Vagina (tissue), 2 donors: ENCODE results near the gene DBNDD2. TPM values are rescaled to one million over a fixed set of nuclear protein-coding genes. Genes with fewer than 3 reads are reported as not detected.

Experiments
- microRNA-seq: library from miRNA; unstranded; fragments of <30 nt; microRNA quantifications from one replicate; pipeline ENCODE4, GENCODE V29; 2017; ENCODE audit warnings: borderline number of aligned reads, borderline replicate concordance
- small RNA-seq: library from RNA; depleted of rRNA; stranded (forward); fragments of <200 nt; gene quantifications from one replicate; pipeline ENCODE3, GENCODE V24; 2016
- total RNA-seq: library from RNA; depleted of rRNA; stranded (reverse); fragments of >200 nt; gene quantifications from one replicate; pipeline ENCODE4 v1.2.3, GENCODE V29; 2016

DBNDD2 gene
- total RNA-seq, 1 donor from 2014 or later, result 57.0 TPM

Small RNA genes within 50 kb of the gene (microRNA-seq; reads per million reads assigned to microRNA genes)
- not detected for gene MIR6812

Small RNA genes within 50 kb of the gene (small RNA-seq; reads per million reads assigned to genes)
- not detected for gene MIR6812

Other genes starting within 250 kb of the DBNDD2 start
- gene PI3, start 233.4 kb upstream of the DBNDD2 start, total RNA-seq, result 234 TPM
- gene SEMG1, start 201.3 kb upstream of the DBNDD2 start, total RNA-seq, result not detected
- gene SEMG2, start 186.9 kb upstream of the DBNDD2 start, total RNA-seq, result not detected
- gene SLPI, start 153.7 kb upstream of the DBNDD2 start, total RNA-seq, result 431 TPM
- gene RBPJL, start 101.4 kb upstream of the DBNDD2 start, total RNA-seq, result not detected
- gene MATN4, start 100.0 kb upstream of the DBNDD2 start, total RNA-seq, result not detected
- gene SDC4, start 59.9 kb upstream of the DBNDD2 start, total RNA-seq, result 62.6 TPM
- gene SYS1, start 45.1 kb upstream of the DBNDD2 start, total RNA-seq, result 44.9 TPM
- not detected for gene TP53TG5, start 30.0 kb upstream of the DBNDD2 start, total RNA-seq
- gene PIGT, start 7.9 kb downstream of the DBNDD2 start, total RNA-seq, result 81.0 TPM
- gene WFDC2, start 61.5 kb downstream of the DBNDD2 start, total RNA-seq, result 2.2 TPM
- not detected for gene SPINT3, start 107.3 kb downstream of the DBNDD2 start, total RNA-seq
- gene WFDC6, start 131.2 kb downstream of the DBNDD2 start, total RNA-seq, result not detected
- gene EPPIN, start 139.1 kb downstream of the DBNDD2 start, total RNA-seq, result not detected
- gene WFDC8, start 171.0 kb downstream of the DBNDD2 start, total RNA-seq, result not detected
- not detected for gene WFDC10A, start 221.4 kb downstream of the DBNDD2 start, total RNA-seq
- gene WFDC9, start 223.0 kb downstream of the DBNDD2 start, total RNA-seq, result not detected